Activated CD4-positive, CD25-positive, alpha-beta regulatory T cell treated with anti-CD3 and anti-CD28 coated beads, Interleukin-2, amount 50 U/mL, for 24 hours (primary cell): ENCODE data around the gene ZP1.

Experiments used
- ATAC-seq, 2 donors: fragments of 150-1000 bp; cut with Tn5 transposase; one replicate each; pipeline ENCODE4 v1.10.0; 2021; ENCODE audit warnings: mild to moderate bottlenecking in 1 of 2, moderate library complexity in 1 of 2

ZP1 gene

GRCh38 chr11:60844045-60844869 is 23.1 kb upstream of the ZP1 start:
- no peak for ATAC-seq

- no peak for ATAC-seq
These were observed 22.5 kb upstream of the ZP1 start for GRCh38 chr11:60844870-60845221.

- ATAC-seq: no peak
These were observed 22.0 kb upstream of the ZP1 start for GRCh38 chr11:60845338-60845737.

GRCh38 chr11:60847281-60847680 is 20.1 kb upstream of the ZP1 start:
- no peak for ATAC-seq

GRCh38 chr11:60847896-60848295 is 19.4 kb upstream of the ZP1 start:
- no peak for ATAC-seq

GRCh38 chr11:60848714-60849151 is 18.6 kb upstream of the ZP1 start:
- ATAC-seq: no peak

- ATAC-seq: no peak
These were observed 17.5 kb upstream of the ZP1 start for GRCh38 chr11:60849641-60850520.

GRCh38 chr11:60851327-60852104 is 15.8 kb upstream of the ZP1 start:
- no peak for ATAC-seq

GRCh38 chr11:60852117-60852981 is 15.0 kb upstream of the ZP1 start:
- no peak for ATAC-seq

GRCh38 chr11:60852982-60853950 is 14.1 kb upstream of the ZP1 start:
- no peak for ATAC-seq

- no peak for ATAC-seq
These were observed 13.0 kb upstream of the ZP1 start for GRCh38 chr11:60854140-60854846.

- ATAC-seq: no peak
These were observed 12.3 kb upstream of the ZP1 start for GRCh38 chr11:60854847-60855725.

GRCh38 chr11:60855726-60856633 is 11.4 kb upstream of the ZP1 start, which contains the start of gene PTGDR2:
TSS of gene PTGDR2 (minus strand) at chr11:60855950. CDS start at chr11:60853722, 2,228 bp downstream.
- ATAC-seq: no peak

- ATAC-seq: no peak
These were observed 9.7 kb upstream of the ZP1 start for GRCh38 chr11:60857378-60858232.

GRCh38 chr11:60858236-60858635 is 9.1 kb upstream of the ZP1 start:
- no peak for ATAC-seq

- no peak for ATAC-seq
These were observed 8.4 kb upstream of the ZP1 start for GRCh38 chr11:60858731-60859464.
